Mucosa of descending colon (tissue), 3 donors: ENCODE results near the gene BANP. TPM values are rescaled to one million over a fixed set of nuclear protein-coding genes. Genes with fewer than 3 reads are reported as not detected.
"Not testable (repeated sequence)": the region's sequence is repeated elsewhere in the genome, so short reads cannot be mapped to it uniquely, and the experiment has no call there.

Source experiments
- ATAC-seq: fragments of 200-7000 bp; cut with Tn5 transposase; one replicate; pipeline ENCODE4 v1.9.1; 2020; ENCODE audit warnings: mild to moderate bottlenecking, moderate library complexity
- DNase-seq, 3 donors: peaks; one replicate each; pipeline ENCODE4 v3.0.0-alpha.2; 2020
- H3K36me3 ChIP-seq: fragments of 200-600 bp; one replicate; pipeline ENCODE4 v1.8.0; 2021; ENCODE audit warnings: low read depth, mild to moderate bottlenecking
- H3K4me1 ChIP-seq: fragments of 200-600 bp; one replicate; pipeline ENCODE4 v1.8.0; 2021; ENCODE audit warnings: low read depth, mild to moderate bottlenecking
- H3K4me3 ChIP-seq: fragments of 200-600 bp; one replicate; pipeline ENCODE4 v1.8.0; 2021; ENCODE audit warnings: mild to moderate bottlenecking
- H3K9me3 ChIP-seq: fragments of 200-600 bp; one replicate; pipeline ENCODE4 v1.8.0; 2021; ENCODE audit warnings: mild to moderate bottlenecking
- intact Hi-C, 2 donors: fragments of 100-400 bp; cut with DNase I in 1 of 2; cut with micrococcal nuclease in 1 of 2; formaldehyde crosslinking; loops; one replicate each; pipeline versions ENCODE4 v1.11.0 to v1.11.1; 2022; cut with DNase I, micrococcal nuclease
- total RNA-seq, 3 donors: library from RNA; stranded (reverse); fragmentation: NEBNext Ultra II Directional in 2 of 3; extraction: Animal tissue kit (Norgen Biotek cat#: 25700) in 2 of 3; gene quantifications; one replicate each; pipeline versions ENCODE4 v1.2.1 to v1.2.4, GENCODE V29; 2021 to 2023
- TF ChIP-seq, protein P1 (sequence below): fragments of 200-600 bp; IDR thresholded peaks from one replicate; pipeline ENCODE4 v1.8.0; 2022; ENCODE audit warnings: antibody characterized with exemption, mild to moderate bottlenecking
- donor health status: DM: no; HTN: no; CAD: no; lungs with moderate emphysema.
- donor health status: DM: no; HTN: no; CAD: no.
- donor health status: DM: no; HTN: yes; CAD: no.

Gene BANP
- total RNA-seq, 3 donors from 2014 or later, result 24.4 to 36.0 (median 26.1) TPM

DNA sequence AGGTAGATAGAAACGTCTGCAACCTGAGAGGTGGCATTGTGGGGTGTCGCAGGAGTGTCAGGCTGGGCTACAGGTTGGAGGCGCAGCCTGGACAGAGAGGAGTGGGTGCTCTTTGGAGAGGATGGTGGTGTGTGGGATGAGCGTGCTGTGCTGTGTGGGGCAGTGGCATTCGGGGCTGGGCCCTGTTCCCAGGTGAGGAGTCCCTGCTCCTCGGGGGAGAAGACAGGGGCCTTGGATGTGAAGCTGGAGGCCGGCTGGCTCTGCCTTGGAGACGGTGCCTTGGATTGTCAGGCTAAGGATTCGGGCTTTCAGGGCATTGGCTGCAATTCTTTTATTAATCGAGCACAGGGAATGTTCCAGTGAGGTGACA is 69.3 kb downstream of the BANP start:
- Histone ChIP-seq H3K4me3 (no peak overlapping the region), H3K4me1 (no peaks in the 10 kb centered on the region), H3K36me3 (no peaks in the 10 kb centered on the region), H3K9me3 (no peaks in the 10 kb centered on the region)
- peak in 1 of 3 donors; percentile 5 for DNase-seq
- TF ChIP-seq, protein P1, sequence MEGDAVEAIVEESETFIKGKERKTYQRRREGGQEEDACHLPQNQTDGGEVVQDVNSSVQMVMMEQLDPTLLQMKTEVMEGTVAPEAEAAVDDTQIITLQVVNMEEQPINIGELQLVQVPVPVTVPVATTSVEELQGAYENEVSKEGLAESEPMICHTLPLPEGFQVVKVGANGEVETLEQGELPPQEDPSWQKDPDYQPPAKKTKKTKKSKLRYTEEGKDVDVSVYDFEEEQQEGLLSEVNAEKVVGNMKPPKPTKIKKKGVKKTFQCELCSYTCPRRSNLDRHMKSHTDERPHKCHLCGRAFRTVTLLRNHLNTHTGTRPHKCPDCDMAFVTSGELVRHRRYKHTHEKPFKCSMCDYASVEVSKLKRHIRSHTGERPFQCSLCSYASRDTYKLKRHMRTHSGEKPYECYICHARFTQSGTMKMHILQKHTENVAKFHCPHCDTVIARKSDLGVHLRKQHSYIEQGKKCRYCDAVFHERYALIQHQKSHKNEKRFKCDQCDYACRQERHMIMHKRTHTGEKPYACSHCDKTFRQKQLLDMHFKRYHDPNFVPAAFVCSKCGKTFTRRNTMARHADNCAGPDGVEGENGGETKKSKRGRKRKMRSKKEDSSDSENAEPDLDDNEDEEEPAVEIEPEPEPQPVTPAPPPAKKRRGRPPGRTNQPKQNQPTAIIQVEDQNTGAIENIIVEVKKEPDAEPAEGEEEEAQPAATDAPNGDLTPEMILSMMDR, result no peak
- no peak for ATAC-seq
- intact Hi-C loops, result no loop called here

DNA sequence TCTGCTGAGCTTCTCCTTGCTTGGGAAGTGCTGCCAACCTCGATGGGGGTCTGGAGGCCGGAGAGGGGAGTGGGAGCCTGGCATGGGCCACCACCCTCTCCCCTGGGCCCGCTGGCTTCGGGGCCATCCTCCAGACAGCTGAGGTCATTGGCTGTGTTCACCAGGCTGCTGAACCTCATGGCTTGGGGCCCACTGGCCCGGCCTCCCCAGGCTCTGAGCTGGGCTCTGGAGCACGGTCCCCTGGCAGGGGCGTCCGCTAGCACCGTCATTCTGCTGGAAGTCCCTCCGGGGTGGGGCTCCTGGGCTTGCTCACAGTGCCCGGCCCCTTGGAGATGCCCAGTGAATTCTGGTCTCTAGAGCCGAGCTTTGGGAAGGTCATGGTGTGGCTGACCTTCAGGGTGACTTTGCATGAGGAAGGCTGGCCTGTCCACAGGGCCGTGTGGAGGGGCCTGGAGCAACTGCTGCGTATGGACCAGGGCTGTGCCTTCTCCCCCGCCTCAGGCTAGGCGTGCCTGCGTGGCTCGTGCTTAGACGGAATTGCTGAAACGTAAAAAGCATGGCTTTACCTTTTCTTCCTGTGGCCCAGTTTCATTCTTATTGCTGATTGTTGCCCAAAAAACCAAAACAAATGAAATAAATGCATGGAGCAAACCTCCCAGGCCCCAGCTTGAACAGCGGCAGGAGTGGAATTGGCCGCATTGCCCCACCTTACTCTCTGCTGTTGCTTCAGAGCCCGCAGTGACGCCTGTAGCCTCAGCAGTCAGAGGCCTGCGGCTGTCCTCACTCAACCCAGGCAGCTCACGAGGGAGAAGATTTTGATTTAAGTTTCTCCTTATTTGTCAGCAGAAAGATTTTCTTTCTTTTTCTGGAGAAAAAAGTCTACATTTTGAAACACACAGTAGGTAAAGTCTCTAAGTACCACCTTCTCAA is 70.1 kb downstream of the BANP start:
- H3K9me3 ChIP-seq, H3K36me3 ChIP-seq, ATAC-seq, DNase-seq, H3K4me3 ChIP-seq, H3K4me1 ChIP-seq, intact Hi-C loops: not testable (repeated sequence)

DNA sequence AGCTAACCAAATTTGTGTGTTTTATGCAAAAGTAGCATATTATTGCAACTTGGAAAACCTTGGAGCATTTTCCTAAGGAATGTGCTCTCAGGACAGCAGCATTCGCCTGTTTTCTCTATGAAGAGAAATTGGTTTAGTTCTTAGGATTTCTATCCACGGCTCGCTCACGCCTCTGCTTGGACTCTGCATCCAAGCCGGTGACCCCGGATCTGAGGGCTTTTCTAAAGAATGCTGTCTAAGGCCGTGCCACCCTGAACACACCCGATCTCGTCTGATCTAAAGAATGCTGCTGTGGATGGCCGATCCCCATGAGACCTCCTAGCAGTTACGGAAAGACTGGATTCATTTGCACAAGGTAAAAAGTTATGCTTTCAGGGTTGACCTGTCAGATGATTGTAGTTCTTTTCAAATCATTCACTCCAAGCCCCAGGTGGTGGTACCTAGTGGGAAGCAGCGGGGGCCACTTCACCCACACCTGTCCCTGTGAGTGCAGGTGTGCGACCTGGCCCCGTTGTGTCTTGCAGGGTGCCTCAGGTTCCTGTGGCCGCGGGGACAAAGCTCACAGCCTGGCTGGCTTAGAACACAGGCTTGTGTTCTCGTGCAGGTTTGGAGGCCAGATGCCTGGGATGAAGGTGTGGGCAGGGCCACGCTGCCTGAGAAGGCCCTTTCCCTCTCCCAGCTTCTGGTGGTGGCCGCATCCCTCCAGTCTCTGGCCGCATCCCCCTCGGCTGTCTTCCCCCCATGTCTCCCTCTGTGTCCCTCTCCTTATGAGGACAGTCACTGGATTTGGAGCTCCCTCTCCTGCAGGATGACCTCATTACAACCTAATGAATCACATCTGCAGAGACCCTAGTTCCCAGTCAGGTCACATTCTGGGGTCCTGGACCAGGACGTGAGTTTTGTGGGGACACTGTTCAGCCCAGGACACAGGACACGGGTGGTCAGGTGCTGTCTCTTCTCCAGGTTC is 71.1 kb downstream of the BANP start:
- intact Hi-C loops, result no loop called here
- TF ChIP-seq, protein P1, result no peak
- H3K4me3 ChIP-seq, result no peak overlapping the region
- DNase-seq (peak in 1 of 3 donors; percentile 11), ATAC-seq (no peak)
- H3K36me3 ChIP-seq, result no peaks in the 10 kb centered on the region
- H3K9me3 ChIP-seq, result no peaks in the 10 kb centered on the region
- H3K4me1 ChIP-seq, result no peaks in the 10 kb centered on the region

DNA sequence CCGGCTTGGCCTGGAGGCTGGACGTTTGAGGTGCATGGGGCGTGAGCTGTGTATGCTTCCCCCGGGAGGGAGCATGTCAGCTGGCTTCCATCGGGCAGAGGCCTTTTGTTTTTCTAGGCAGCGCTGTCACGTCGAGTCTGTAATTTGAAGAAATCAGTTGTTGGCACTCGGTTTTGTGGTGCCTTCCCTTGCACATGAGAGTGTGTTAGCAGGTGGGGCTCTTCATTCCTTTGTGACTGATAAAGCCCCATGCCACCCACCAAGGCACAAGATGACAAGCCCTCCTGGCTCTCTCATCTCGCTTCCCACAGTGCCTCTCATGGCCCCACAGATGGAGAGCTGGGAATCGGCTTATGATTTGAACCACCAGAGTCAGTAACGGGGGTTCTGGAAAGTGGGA is 72.1 kb downstream of the BANP start:
- ATAC-seq (no peak), DNase-seq (no peak)
- H3K9me3 ChIP-seq, result no peaks in the 10 kb centered on the region
- intact Hi-C loops, result no loop called here
- no peak overlapping the region for H3K4me3 ChIP-seq
- H3K4me1 ChIP-seq, result no peaks in the 10 kb centered on the region
- H3K36me3 ChIP-seq, result no peaks in the 10 kb centered on the region
- TF ChIP-seq, protein P1, result no peak

DNA sequence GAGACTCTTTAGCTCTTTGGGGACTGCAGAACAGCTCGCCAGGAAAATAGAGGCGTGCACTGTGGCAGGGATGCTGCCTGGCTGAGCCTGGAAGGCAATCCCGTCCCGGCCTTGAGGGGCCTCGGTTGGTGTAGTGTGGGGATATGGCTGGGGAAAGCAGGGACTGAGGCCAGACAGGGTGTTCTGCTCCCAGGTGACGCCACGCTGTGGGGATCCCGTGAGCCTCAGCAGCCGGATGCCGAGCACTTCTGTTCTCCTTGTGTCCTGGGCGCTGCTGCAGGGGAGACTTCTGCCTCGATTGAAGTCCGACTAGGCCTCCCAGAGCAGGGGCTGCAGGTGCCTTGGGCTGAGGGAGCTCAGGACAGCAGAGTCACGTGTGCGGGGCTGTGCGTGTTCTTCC is 72.6 kb downstream of the BANP start:
- H3K4me1 ChIP-seq, result no peaks in the 10 kb centered on the region
- no peaks in the 10 kb centered on the region for H3K9me3 ChIP-seq
- TF ChIP-seq, protein P1, result no peak
- ATAC-seq, result no peak
- no peaks in the 10 kb centered on the region for H3K36me3 ChIP-seq
- H3K4me3 ChIP-seq, result no peak overlapping the region
- intact Hi-C loops, result no loop called here
- DNase-seq, result peak in 1 of 3 donors; percentile 6

DNA sequence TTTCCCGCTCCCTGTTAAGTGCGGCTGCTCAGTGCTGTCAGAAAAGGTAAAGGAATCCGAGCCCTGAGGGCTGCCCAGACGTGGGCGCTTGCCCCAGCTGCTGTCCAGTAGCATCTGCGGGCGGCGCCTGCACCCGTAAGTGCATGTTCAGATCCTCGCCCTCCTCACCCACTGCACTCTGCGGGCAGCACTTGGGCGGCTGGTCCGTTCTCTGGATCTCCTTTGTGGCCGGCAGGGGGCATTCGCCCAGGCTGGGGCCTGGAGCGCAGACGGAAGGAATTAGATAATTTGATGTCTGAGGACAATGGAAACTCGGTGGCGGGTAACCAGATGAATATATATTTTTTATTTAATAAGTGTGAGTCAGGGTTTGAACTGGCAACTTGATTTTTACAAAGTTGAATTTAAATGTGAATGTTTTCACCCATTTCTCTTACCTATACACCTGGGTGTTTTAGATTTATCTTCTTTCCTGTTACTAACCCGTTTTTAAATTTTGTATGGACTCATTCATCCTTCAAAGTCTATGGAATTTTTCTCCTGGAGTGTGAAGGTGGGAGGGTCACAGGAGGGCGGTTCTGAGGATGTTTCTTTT is 73.4 kb downstream of the BANP start:
- H3K4me1 ChIP-seq, H3K9me3 ChIP-seq, H3K4me3 ChIP-seq, intact Hi-C loops, H3K36me3 ChIP-seq: not testable (repeated sequence)
- ATAC-seq (peak; percentile 33), DNase-seq (peak in 1 of 3 donors; percentile 24)

DNA sequence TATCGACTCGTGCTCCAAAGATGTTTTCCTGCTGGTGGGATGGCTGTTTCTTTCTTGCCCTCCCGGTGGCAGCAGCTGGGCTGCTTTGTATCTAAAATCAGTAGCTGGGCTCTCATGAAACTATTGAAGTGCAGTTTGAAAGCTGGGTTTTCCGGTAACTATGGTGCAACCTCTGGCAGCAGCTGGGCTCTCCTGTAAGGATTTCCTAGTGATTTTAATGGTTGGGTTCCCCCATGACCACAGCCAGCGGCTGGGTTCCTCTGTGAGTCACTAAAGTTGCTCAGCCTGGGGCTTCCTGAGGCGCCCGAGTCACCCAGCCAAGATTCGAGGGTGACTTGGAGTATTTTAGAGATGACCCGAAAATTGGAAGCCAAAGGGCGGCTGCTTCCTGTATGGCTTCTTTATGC is 73.9 kb downstream of the BANP start:
- H3K9me3 ChIP-seq, H3K4me3 ChIP-seq, H3K4me1 ChIP-seq, intact Hi-C loops, H3K36me3 ChIP-seq: not testable (repeated sequence)
- DNase-seq (peak in 1 of 3 donors; percentile 21), ATAC-seq (peak; percentile 63)

DNA sequence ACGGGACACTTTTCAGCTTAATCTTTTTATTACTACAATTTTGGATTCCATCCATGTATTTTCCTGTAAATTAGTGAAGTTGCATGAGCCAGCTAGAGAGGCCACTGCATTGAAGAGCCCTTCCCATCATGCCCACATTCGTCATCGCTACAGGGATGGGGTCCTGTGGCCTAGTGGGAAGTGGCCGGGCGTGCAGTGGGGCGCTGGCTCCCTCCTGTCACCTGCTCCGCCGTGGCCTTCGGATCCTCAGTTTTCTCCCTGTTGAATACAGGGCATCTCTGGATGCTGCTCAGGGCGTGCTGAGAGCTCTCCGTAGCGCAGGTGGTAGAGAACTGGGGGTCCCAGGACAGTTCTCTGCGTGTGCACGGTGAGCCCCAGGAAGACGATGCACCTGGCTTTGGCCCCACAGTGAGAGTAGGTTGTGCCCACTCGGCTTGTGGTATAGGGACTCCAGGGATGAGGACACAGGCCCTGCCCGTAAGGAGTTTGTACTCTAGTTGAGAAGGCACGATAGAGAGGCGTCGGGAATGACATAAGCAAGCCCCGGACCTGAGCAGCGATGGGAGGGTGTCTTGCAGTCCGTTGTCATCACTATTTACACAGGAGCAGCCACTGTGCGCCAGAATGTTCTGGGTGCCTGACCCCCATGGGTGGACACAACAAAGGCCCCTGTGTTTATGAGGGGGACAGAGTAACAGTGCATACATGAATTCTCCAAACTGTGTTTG is 74.8 kb downstream of the BANP start:
- not testable (repeated sequence) for ATAC-seq

More for the DNA sequence above, 74.8 kb downstream of the BANP start:
- H3K4me3 ChIP-seq, H3K4me1 ChIP-seq, H3K9me3 ChIP-seq, H3K36me3 ChIP-seq, intact Hi-C loops: not testable (repeated sequence)
- DNase-seq, result peak in 1 of 3 donors; percentile 10
